Fibroblast of villous mesenchyme (primary cell): ENCODE results near the gene SATB2. TPM values are rescaled to one million over a fixed set of nuclear protein-coding genes. Genes with fewer than 3 reads are reported as not detected.

Experiments used
- DNase-seq: peaks from one replicate; pipeline ENCODE4 v3.0.0-alpha.2; 2010; ENCODE audit warnings: low read depth
- H3K4me3 ChIP-seq: 2 replicates; pipeline ENCODE4 v1.5.1; 2011; ENCODE audit warnings: low read depth, mild to moderate bottlenecking, low read length
- total RNA-seq: library from RNA; depleted of rRNA; stranded (reverse); fragments of >200 nt; gene quantifications from 2 replicates; pipeline ENCODE4 v1.2.3, GENCODE V29; 2012
- TF ChIP-seq, protein P1 (sequence below): IDR thresholded peaks from 2 replicates; pipeline ENCODE4 v1.5.1; 2012; ENCODE audit warnings: low read depth, mild to moderate bottlenecking, low read length; ENCODE audit not compliant: insufficient read depth

Gene SATB2
- total RNA-seq, 1 donor: 13.0 TPM

DNA sequence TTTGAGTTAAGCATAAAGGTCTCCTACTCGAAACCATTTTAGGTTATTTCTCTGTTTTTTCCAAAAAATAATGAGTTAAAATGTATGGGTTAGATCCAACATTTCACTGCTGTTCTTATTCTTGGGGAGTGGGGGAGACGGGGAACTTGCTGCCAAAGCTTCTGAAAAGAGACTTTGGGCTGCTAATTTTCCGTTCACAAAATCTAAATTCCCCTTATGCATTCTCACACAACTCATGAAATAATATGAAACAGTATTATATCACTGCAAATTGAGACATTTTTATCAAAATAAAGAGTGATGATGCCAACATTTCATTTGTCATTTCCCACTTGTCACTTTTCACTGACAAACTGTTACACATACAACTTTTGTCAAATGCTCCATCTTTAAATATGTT is 7.8 kb downstream of the SATB2 start:
- H3K4me3 ChIP-seq: no peak overlapping the region
- TF ChIP-seq, protein P1, sequence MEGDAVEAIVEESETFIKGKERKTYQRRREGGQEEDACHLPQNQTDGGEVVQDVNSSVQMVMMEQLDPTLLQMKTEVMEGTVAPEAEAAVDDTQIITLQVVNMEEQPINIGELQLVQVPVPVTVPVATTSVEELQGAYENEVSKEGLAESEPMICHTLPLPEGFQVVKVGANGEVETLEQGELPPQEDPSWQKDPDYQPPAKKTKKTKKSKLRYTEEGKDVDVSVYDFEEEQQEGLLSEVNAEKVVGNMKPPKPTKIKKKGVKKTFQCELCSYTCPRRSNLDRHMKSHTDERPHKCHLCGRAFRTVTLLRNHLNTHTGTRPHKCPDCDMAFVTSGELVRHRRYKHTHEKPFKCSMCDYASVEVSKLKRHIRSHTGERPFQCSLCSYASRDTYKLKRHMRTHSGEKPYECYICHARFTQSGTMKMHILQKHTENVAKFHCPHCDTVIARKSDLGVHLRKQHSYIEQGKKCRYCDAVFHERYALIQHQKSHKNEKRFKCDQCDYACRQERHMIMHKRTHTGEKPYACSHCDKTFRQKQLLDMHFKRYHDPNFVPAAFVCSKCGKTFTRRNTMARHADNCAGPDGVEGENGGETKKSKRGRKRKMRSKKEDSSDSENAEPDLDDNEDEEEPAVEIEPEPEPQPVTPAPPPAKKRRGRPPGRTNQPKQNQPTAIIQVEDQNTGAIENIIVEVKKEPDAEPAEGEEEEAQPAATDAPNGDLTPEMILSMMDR: no peak
- DNase-seq: no peak

GRCh38 chr2:199449455-199449854 is 8.3 kb downstream of the SATB2 start:
- TF ChIP-seq, protein P1: no peak
- DNase-seq: no peak
- H3K4me3 ChIP-seq: no peak overlapping the region

DNA sequence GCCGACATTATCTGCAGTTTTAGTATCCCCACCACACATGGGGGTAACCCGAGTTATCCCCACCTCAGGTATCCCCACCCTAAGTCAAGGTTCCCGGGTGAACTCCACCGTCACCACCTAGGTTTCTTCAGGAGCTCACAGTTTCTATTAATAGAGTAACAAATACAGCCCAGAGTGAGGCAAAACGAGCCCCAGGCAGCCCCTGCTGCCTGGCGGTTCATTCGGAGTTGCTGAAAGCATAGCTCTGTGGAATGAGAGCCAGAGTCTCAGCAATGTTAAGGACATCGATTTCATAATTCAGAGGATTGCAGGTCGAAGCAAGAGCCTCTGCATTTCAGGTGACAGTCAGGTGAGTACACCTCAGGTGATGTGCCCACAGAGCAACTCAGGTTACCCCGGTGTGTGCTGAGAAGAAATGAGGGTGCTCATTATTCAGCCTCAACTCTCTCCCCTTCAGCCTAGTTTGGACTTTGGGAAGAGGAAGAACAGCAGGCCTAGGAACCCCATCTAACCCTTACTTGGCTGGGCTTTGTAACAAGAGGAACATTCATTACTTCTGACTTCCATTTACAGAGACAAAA is 10.7 kb downstream of the SATB2 start:
- DNase-seq: no peak
- no peak overlapping the region for H3K4me3 ChIP-seq
- TF ChIP-seq, protein P1: no peak

- DNase-seq: no peak
- no peak overlapping the region for H3K4me3 ChIP-seq
- TF ChIP-seq, protein P1: no peak
Measured at GRCh38 chr2:199444749-199445148, 13.0 kb downstream of the SATB2 start.

GRCh38 chr2:199443589-199444130 is 14.1 kb downstream of the SATB2 start:
- TF ChIP-seq, protein P1: no peak
- DNase-seq: no peak
- no peak overlapping the region for H3K4me3 ChIP-seq

GRCh38 chr2:199442173-199442572 is 15.6 kb downstream of the SATB2 start:
- no peak overlapping the region for H3K4me3 ChIP-seq
- no peak for DNase-seq
- TF ChIP-seq, protein P1: no peak

GRCh38 chr2:199441759-199442158 is 16.0 kb downstream of the SATB2 start:
- DNase-seq: no peak
- TF ChIP-seq, protein P1: no peak
- no peak overlapping the region for H3K4me3 ChIP-seq
